Smooth muscle cell (in vitro differentiated cells): ENCODE measurements around the gene PTPRG. TPM values are rescaled to one million over a fixed set of nuclear protein-coding genes. Genes with fewer than 3 reads are reported as not detected.

Experiments used
- DNase-seq: peaks from one replicate; lab custom pipeline; 2025; ENCODE audit not compliant: unreplicated experiment; lab: John Stamatoyannopoulos, UW
- H2AFZ ChIP-seq: fragments of 200-600 bp; sonication (generic); 2 replicates; pipeline ENCODE4 v1.6.0; 2016; ENCODE audit warnings: antibody characterized with exemption, low read depth, mild to moderate bottlenecking
- H3F3A ChIP-seq: fragments of 200-600 bp; sonication (generic); 2 replicates; pipeline ENCODE4 v1.6.0; 2017; ENCODE audit warnings: antibody characterized with exemption, low read depth
- H3K27ac ChIP-seq: fragments of 200-600 bp; sonication (generic); 2 replicates; pipeline ENCODE4 v1.5.1; 2016; ENCODE audit warnings: low read depth, mild to moderate bottlenecking
- H3K27me3 ChIP-seq: fragments of 200-600 bp; sonication (generic); 2 replicates; pipeline ENCODE4 v1.6.1; 2016; ENCODE audit warnings: low read depth, mild to moderate bottlenecking
- H3K36me3 ChIP-seq: fragments of 200-600 bp; sonication (generic); 2 replicates; pipeline ENCODE4 v1.5.1; 2016; ENCODE audit warnings: low read depth
- H3K4me1 ChIP-seq: fragments of 200-600 bp; sonication (generic); 2 replicates; pipeline ENCODE4 v1.5.1; 2016; ENCODE audit warnings: low read depth
- H3K4me2 ChIP-seq: fragments of 200-600 bp; sonication (generic); 2 replicates; pipeline ENCODE4 v1.6.0; 2016; ENCODE audit warnings: mild to moderate bottlenecking
- H3K4me3 ChIP-seq: fragments of 200-600 bp; sonication (generic); 2 replicates; pipeline ENCODE4 v1.5.1; 2016; ENCODE audit warnings: mild to moderate bottlenecking
- H3K79me2 ChIP-seq: fragments of 200-600 bp; sonication (generic); 2 replicates; pipeline ENCODE4 v1.6.0; 2016; ENCODE audit warnings: low read depth, mild to moderate bottlenecking
- H3K9ac ChIP-seq: fragments of 200-600 bp; sonication (generic); 2 replicates; pipeline ENCODE4 v1.6.0; 2016; ENCODE audit warnings: low read depth
- H3K9me3 ChIP-seq: fragments of 200-600 bp; sonication (generic); replicated peaks from 2 replicates; pipeline ENCODE4 v1.5.1; 2016; ENCODE audit warnings: low read depth
- H4K20me1 ChIP-seq: fragments of 200-600 bp; sonication (generic); 2 replicates; pipeline ENCODE4 v1.6.0; 2016; ENCODE audit warnings: low read depth
- CTCF ChIP-seq: fragments of 200-600 bp; sonication (generic); IDR thresholded peaks from 2 replicates; pipeline ENCODE4 v1.5.1; 2017; ENCODE audit warnings: borderline replicate concordance, mild to moderate bottlenecking, antibody characterized with exemption; ENCODE audit not compliant: insufficient read depth, poor library complexity, severe bottlenecking
- WGBS: methylation state at CpG from one replicate; pipeline ENCODE4 v1.1.7; 2016; ENCODE audit warnings: low lambda C conversion rate; 5-methylcytosine and 5-hydroxymethylcytosine counted together
- polyA plus RNA-seq: library from polyadenylated mRNA; unstranded; fragments of >200 nt; fragmentation: Nextera tagmentation; extraction: Ambion mirVana; gene quantifications from 2 replicates; pipeline ENCODE4 v1.2.1, GENCODE V29; 2016
- total RNA-seq: library from RNA; depleted of rRNA; stranded (reverse); fragments of >200 nt; gene quantifications from 2 replicates; pipeline ENCODE4 v1.2.3, GENCODE V29; 2014

Gene PTPRG
- total and polyA plus RNA-seq, 2 experiments from 2014 or later: 21.2 to 87.3 TPM

GRCh38 chr3:61780016-61780415 lies 218.6 kb downstream of the PTPRG start:
- no peaks in the 10 kb centered on the region for H3F3A ChIP-seq
- H3K79me2 ChIP-seq: peaks cover 15% of the 10 kb centered on the region
- peaks cover 7% of the 10 kb centered on the region for H3K4me1 ChIP-seq
- WGBS: 43% methylated on average over 2 of the region's 2 CpGs
- no peak overlapping the region for H3K9ac ChIP-seq
- H4K20me1 ChIP-seq: peaks cover 94% of the 10 kb centered on the region
- H3K27ac ChIP-seq: no peak overlapping the region
- H3K4me2 ChIP-seq: no peak overlapping the region
- no peaks in the 10 kb centered on the region for H3K27me3 ChIP-seq
- H3K4me3 ChIP-seq: no peak overlapping the region
- no peaks in the 10 kb centered on the region for H3K36me3 ChIP-seq
- no peaks in the 10 kb centered on the region for H3K9me3 ChIP-seq
- no peak for TF ChIP-seq CTCF
- DNase-seq: no peak
- no peak overlapping the region for H2AFZ ChIP-seq

GRCh38 chr3:61780455-61781228 lies 219.3 kb downstream of the PTPRG start:
- Histone ChIP-seq H3K4me1 (peaks cover 7% of the 10 kb centered on the region), H3K36me3 (no peaks in the 10 kb centered on the region), H3K79me2 (peaks cover 15% of the 10 kb centered on the region), H3K27ac (no peak overlapping the region), H3K9ac (no peak overlapping the region), H3F3A (no peaks in the 10 kb centered on the region), H2AFZ (no peak overlapping the region), H4K20me1 (peaks cover 89% of the 10 kb centered on the region), H3K9me3 (no peaks in the 10 kb centered on the region), H3K4me2 (no peak overlapping the region), H3K4me3 (no peak overlapping the region), H3K27me3 (no peaks in the 10 kb centered on the region)
- no peak for TF ChIP-seq CTCF
- 94% methylated on average over 3 of the region's 3 CpGs for WGBS
- DNase-seq: no peak

- H3F3A ChIP-seq: no peaks in the 10 kb centered on the region
- peaks cover 19% of the 10 kb centered on the region for H3K79me2 ChIP-seq
- no peak overlapping the region for H3K4me3 ChIP-seq
- H3K36me3 ChIP-seq: no peaks in the 10 kb centered on the region
- peaks cover 7% of the 10 kb centered on the region for H3K4me1 ChIP-seq
- H2AFZ ChIP-seq: no peak overlapping the region
- no peak for DNase-seq
- 79% methylated on average over 6 of the region's 6 CpGs for WGBS
- no peaks in the 10 kb centered on the region for H3K9me3 ChIP-seq
- H4K20me1 ChIP-seq: peaks cover 81% of the 10 kb centered on the region
- no peak overlapping the region for H3K9ac ChIP-seq
- no peaks in the 10 kb centered on the region for H3K27me3 ChIP-seq
- H3K4me2 ChIP-seq: no peak overlapping the region
- TF ChIP-seq CTCF: no peak
- no peak overlapping the region for H3K27ac ChIP-seq
Measured at GRCh38 chr3:61783993-61784718, 222.8 kb downstream of the PTPRG start.
